ENCODE measurements around the gene CPZ.

The CPZ gene

GRCh38 chr4:8606476-8606875, 13.9 kb downstream of the CPZ start:
- H4K8ac ChIP-seq (ENCODE audit: low read depth, low read length): no peak overlapping the region
- no peak overlapping the region for H2AK5ac ChIP-seq (ENCODE audit: low read length)
- no peak overlapping the region for H3K4me3 ChIP-seq (ENCODE audit: low read length)
- no peaks in the 10 kb centered on the region for H3K4me1 ChIP-seq (ENCODE audit: control insufficient read depth, low read depth, low read length)
- no peak overlapping the region for H2BK15ac ChIP-seq (replicated peaks; ENCODE audit: low read depth)
- H3K9ac ChIP-seq (ENCODE audit: low read length): no peak overlapping the region
- H3K27me3 ChIP-seq (ENCODE audit: insufficient read depth, low read length, poor library complexity): no peaks in the 10 kb centered on the region
- no peak overlapping the region for H3K4me2 ChIP-seq (ENCODE audit: low read length)
- H3K79me1 ChIP-seq (ENCODE audit: low read length): no peaks in the 10 kb centered on the region
- H3K56ac ChIP-seq (ENCODE audit: low read length): no peak overlapping the region
- no peak overlapping the region for H3K4ac ChIP-seq (ENCODE audit: low read depth, low read length)
- H2BK5ac ChIP-seq (ENCODE audit: low read length): no peak overlapping the region
- no peak overlapping the region for H3K18ac ChIP-seq (ENCODE audit: low read length)
- H3K36me3 ChIP-seq (ENCODE audit: control insufficient read depth, insufficient read depth, low read length): peaks cover 4% of the 10 kb centered on the region
- H3K27ac ChIP-seq (ENCODE audit: low read depth, low read length): no peak overlapping the region
- H4K5ac ChIP-seq (ENCODE audit: low read length): no peak overlapping the region
- no peak for DNase-seq
- H3K23ac ChIP-seq (ENCODE audit: low read length): no peak overlapping the region
- no peak overlapping the region for H2BK120ac ChIP-seq (ENCODE audit: low read depth, low read length)
- no peaks in the 10 kb centered on the region for H3K79me2 ChIP-seq (ENCODE audit: control insufficient read depth, insufficient read depth, low read length)
- WGBS (ENCODE audit: extremely low coverage, insufficient coverage, low lambda C conversion rate): no CpG with 5 or more reads among the region's 26 CpGs

DNA sequence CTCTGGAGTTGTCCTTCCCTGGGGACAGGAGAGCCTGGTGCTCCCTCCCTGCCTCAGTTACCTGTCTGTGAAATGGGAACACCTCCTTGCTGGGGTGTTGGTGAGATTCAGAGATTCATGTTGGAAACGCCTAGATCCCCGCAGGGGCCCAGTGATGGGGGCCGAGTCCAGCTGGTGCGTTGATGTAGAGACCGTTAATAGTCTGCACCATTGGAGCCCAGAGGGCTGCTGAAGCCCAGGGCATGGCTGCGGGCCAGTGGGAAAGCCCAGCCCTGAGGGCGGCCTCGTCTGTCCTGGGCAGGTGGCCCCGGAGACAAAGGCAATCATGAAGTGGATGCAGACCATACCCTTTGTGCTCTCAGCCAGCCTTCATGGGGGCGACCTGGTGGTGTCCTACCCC, 14.4 kb downstream of the CPZ start:
- no peak overlapping the region for H3K4ac ChIP-seq (ENCODE audit: low read depth, low read length)
- H3K18ac ChIP-seq (ENCODE audit: low read length): no peak overlapping the region
- no peaks in the 10 kb centered on the region for H3K79me2 ChIP-seq (ENCODE audit: control insufficient read depth, insufficient read depth, low read length)
- no peak overlapping the region for H3K4me3 ChIP-seq (ENCODE audit: low read length)
- no CpG with 5 or more reads among the region's 10 CpGs for WGBS (ENCODE audit: extremely low coverage, insufficient coverage, low lambda C conversion rate)
- DNase-seq: no peak
- no peak overlapping the region for H3K27ac ChIP-seq (ENCODE audit: low read depth, low read length)
- H4K5ac ChIP-seq (ENCODE audit: low read length): no peak overlapping the region
- no peak overlapping the region for H3K56ac ChIP-seq (ENCODE audit: low read length)
- H2BK15ac ChIP-seq (replicated peaks; ENCODE audit: low read depth): no peak overlapping the region
- H2AK5ac ChIP-seq (ENCODE audit: low read length): no peak overlapping the region
- H3K27me3 ChIP-seq (ENCODE audit: insufficient read depth, low read length, poor library complexity): no peaks in the 10 kb centered on the region
- no peak overlapping the region for H3K9ac ChIP-seq (ENCODE audit: low read length)
- H2BK120ac ChIP-seq (ENCODE audit: low read depth, low read length): no peak overlapping the region
- H4K8ac ChIP-seq (ENCODE audit: low read depth, low read length): no peak overlapping the region
- H3K4me1 ChIP-seq (ENCODE audit: control insufficient read depth, low read depth, low read length): no peaks in the 10 kb centered on the region
- no peak overlapping the region for H2BK5ac ChIP-seq (ENCODE audit: low read length)
- peaks cover 2% of the 10 kb centered on the region for H3K36me3 ChIP-seq (ENCODE audit: control insufficient read depth, insufficient read depth, low read length)
- H3K79me1 ChIP-seq (ENCODE audit: low read length): no peaks in the 10 kb centered on the region
- H3K4me2 ChIP-seq (ENCODE audit: low read length): no peak overlapping the region
- H3K23ac ChIP-seq (ENCODE audit: low read length): no peak overlapping the region

- H3K27ac ChIP-seq (ENCODE audit: low read depth, low read length): no peak overlapping the region
- no peak overlapping the region for H3K23ac ChIP-seq (ENCODE audit: low read length)
- no peak overlapping the region for H3K56ac ChIP-seq (ENCODE audit: low read length)
- no peak overlapping the region for H2BK5ac ChIP-seq (ENCODE audit: low read length)
- H2AK5ac ChIP-seq (ENCODE audit: low read length): no peak overlapping the region
- H3K36me3 ChIP-seq (ENCODE audit: control insufficient read depth, insufficient read depth, low read length): no peaks in the 10 kb centered on the region
- no peak overlapping the region for H2BK15ac ChIP-seq (replicated peaks; ENCODE audit: low read depth)
- no CpG with 5 or more reads among the region's 42 CpGs for WGBS (ENCODE audit: extremely low coverage, insufficient coverage, low lambda C conversion rate)
- H4K8ac ChIP-seq (ENCODE audit: low read depth, low read length): no peak overlapping the region
- no peak overlapping the region for H3K4me3 ChIP-seq (ENCODE audit: low read length)
- H3K4me2 ChIP-seq (ENCODE audit: low read length): no peak overlapping the region
- H3K79me1 ChIP-seq (ENCODE audit: low read length): no peaks in the 10 kb centered on the region
- DNase-seq: peak; percentile 62
- H3K4ac ChIP-seq (ENCODE audit: low read depth, low read length): no peak overlapping the region
- no peaks in the 10 kb centered on the region for H3K27me3 ChIP-seq (ENCODE audit: insufficient read depth, low read length, poor library complexity)
- H2BK120ac ChIP-seq (ENCODE audit: low read depth, low read length): no peak overlapping the region
- H3K9ac ChIP-seq (ENCODE audit: low read length): no peak overlapping the region
- no peak overlapping the region for H3K18ac ChIP-seq (ENCODE audit: low read length)
- H3K4me1 ChIP-seq (ENCODE audit: control insufficient read depth, low read depth, low read length): no peaks in the 10 kb centered on the region
- H4K5ac ChIP-seq (ENCODE audit: low read length): no peak overlapping the region
- H3K79me2 ChIP-seq (ENCODE audit: control insufficient read depth, insufficient read depth, low read length): no peaks in the 10 kb centered on the region
Measured at GRCh38 chr4:8607603-8608481, 15.3 kb downstream of the CPZ start.

DNA sequence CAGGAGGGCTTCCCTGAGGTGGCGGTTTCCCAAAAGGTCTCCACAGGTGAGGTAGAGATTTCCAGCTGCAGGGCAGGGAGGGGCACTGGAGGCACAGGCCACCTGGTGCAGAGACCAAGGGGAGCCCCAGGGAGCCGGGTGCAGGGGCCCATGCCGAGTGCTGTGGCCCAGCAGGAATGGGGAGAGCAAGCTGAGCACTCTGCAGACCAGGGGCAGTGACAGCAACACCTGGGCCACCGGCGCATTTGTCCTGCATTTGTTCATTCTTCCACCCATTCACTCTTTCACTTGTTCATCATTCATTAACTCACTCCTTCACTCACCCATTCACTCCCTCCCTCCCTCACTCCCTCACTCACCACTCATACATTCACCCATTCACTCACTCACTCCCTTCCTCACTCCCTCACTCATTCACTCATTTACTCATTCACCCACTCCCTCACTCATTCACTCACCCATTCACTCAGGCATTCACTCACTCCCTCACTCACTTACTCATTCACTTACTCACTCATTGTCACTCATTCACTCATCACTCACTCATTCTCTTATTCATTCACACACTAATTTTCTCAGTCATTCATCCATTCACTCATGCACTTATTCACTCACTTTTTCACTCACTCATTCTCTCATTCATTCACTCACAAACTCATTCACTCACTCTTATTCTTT, 16.3 kb downstream of the CPZ start:
- no peaks in the 10 kb centered on the region for H3K79me2 ChIP-seq (ENCODE audit: control insufficient read depth, insufficient read depth, low read length)
- no peak for DNase-seq
- no peak overlapping the region for H2BK120ac ChIP-seq (ENCODE audit: low read depth, low read length)
- no peak overlapping the region for H2AK5ac ChIP-seq (ENCODE audit: low read length)
- no peaks in the 10 kb centered on the region for H3K27me3 ChIP-seq (ENCODE audit: insufficient read depth, low read length, poor library complexity)
- H3K56ac ChIP-seq (ENCODE audit: low read length): no peak overlapping the region
- H3K23ac ChIP-seq (ENCODE audit: low read length): no peak overlapping the region
- H3K4me3 ChIP-seq (ENCODE audit: low read length): no peak overlapping the region
- no peaks in the 10 kb centered on the region for H3K79me1 ChIP-seq (ENCODE audit: low read length)
- no peaks in the 10 kb centered on the region for H3K36me3 ChIP-seq (ENCODE audit: control insufficient read depth, insufficient read depth, low read length)
- no peak overlapping the region for H4K5ac ChIP-seq (ENCODE audit: low read length)
- no peak overlapping the region for H3K4me2 ChIP-seq (ENCODE audit: low read length)
- no peak overlapping the region for H4K8ac ChIP-seq (ENCODE audit: low read depth, low read length)
- no peak overlapping the region for H2BK15ac ChIP-seq (replicated peaks; ENCODE audit: low read depth)
- H3K27ac ChIP-seq (ENCODE audit: low read depth, low read length): no peak overlapping the region
- H3K18ac ChIP-seq (ENCODE audit: low read length): no peak overlapping the region
- H3K4ac ChIP-seq (ENCODE audit: low read depth, low read length): no peak overlapping the region
- no CpG with 5 or more reads among the region's 5 CpGs for WGBS (ENCODE audit: extremely low coverage, insufficient coverage, low lambda C conversion rate)
- H3K9ac ChIP-seq (ENCODE audit: low read length): no peak overlapping the region
- no peak overlapping the region for H2BK5ac ChIP-seq (ENCODE audit: low read length)
- H3K4me1 ChIP-seq (ENCODE audit: control insufficient read depth, low read depth, low read length): no peaks in the 10 kb centered on the region

GRCh38 chr4:8609406-8609805, 16.8 kb downstream of the CPZ start:
- H3K4me3 ChIP-seq (ENCODE audit: low read length): no peak overlapping the region
- no peaks in the 10 kb centered on the region for H3K4me1 ChIP-seq (ENCODE audit: control insufficient read depth, low read depth, low read length)
- no peak overlapping the region for H3K18ac ChIP-seq (ENCODE audit: low read length)
- no peak overlapping the region for H3K27ac ChIP-seq (ENCODE audit: low read depth, low read length)
- no peak overlapping the region for H3K56ac ChIP-seq (ENCODE audit: low read length)
- H3K79me1 ChIP-seq (ENCODE audit: low read length): no peaks in the 10 kb centered on the region
- 100% methylated on average over 1 of the region's 6 CpGs for WGBS (ENCODE audit: extremely low coverage, insufficient coverage, low lambda C conversion rate)
- no peaks in the 10 kb centered on the region for H3K27me3 ChIP-seq (ENCODE audit: insufficient read depth, low read length, poor library complexity)
- H2BK120ac ChIP-seq (ENCODE audit: low read depth, low read length): no peak overlapping the region
- H3K23ac ChIP-seq (ENCODE audit: low read length): no peak overlapping the region
- H4K5ac ChIP-seq (ENCODE audit: low read length): no peak overlapping the region
- no peak overlapping the region for H2BK5ac ChIP-seq (ENCODE audit: low read length)
- H4K8ac ChIP-seq (ENCODE audit: low read depth, low read length): no peak overlapping the region
- no peaks in the 10 kb centered on the region for H3K36me3 ChIP-seq (ENCODE audit: control insufficient read depth, insufficient read depth, low read length)
- H3K79me2 ChIP-seq (ENCODE audit: control insufficient read depth, insufficient read depth, low read length): no peaks in the 10 kb centered on the region
- H3K4me2 ChIP-seq (ENCODE audit: low read length): no peak overlapping the region
- no peak overlapping the region for H3K9ac ChIP-seq (ENCODE audit: low read length)
- no peak overlapping the region for H2BK15ac ChIP-seq (replicated peaks; ENCODE audit: low read depth)
- DNase-seq: no peak
- no peak overlapping the region for H3K4ac ChIP-seq (ENCODE audit: low read depth, low read length)
- H2AK5ac ChIP-seq (ENCODE audit: low read length): no peak overlapping the region
